ENCODE data around the gene FKBP4. TPM values are rescaled to one million over a fixed set of nuclear protein-coding genes. Genes with fewer than 3 reads are reported as not detected.

The FKBP4 gene
- total and polyA plus RNA-seq, 2 of the 13 experiments (the other 11 are each of a cell fraction or from before 2014, with no cell fraction given) = 25.7 to 66.1 TPM

- TF ChIP-seq, protein P1, sequence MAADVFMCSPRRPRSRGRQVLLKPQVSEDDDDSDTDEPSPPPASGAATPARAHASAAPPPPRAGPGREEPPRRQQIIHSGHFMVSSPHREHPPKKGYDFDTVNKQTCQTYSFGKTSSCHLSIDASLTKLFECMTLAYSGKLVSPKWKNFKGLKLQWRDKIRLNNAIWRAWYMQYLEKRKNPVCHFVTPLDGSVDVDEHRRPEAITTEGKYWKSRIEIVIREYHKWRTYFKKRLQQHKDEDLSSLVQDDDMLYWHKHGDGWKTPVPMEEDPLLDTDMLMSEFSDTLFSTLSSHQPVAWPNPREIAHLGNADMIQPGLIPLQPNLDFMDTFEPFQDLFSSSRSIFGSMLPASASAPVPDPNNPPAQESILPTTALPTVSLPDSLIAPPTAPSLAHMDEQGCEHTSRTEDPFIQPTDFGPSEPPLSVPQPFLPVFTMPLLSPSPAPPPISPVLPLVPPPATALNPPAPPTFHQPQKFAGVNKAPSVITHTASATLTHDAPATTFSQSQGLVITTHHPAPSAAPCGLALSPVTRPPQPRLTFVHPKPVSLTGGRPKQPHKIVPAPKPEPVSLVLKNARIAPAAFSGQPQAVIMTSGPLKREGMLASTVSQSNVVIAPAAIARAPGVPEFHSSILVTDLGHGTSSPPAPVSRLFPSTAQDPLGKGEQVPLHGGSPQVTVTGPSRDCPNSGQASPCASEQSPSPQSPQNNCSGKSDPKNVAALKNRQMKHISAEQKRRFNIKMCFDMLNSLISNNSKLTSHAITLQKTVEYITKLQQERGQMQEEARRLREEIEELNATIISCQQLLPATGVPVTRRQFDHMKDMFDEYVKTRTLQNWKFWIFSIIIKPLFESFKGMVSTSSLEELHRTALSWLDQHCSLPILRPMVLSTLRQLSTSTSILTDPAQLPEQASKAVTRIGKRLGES (CRISPR knock-in tag; IDR thresholded peaks at IDR 0.05; ENCODE audit: borderline replicate concordance) = 0 out of 2 replicates have a peak, but pooled peaks have one; percentile 47
- TF ChIP-seq STAT6 (CRISPR knock-in tag; IDR thresholded peaks at IDR 0.05; ENCODE audit: borderline replicate concordance) (no peak), NCOA5 (CRISPR knock-in tag; IDR thresholded peaks at IDR 0.05) (no peak), SUZ12 (IDR thresholded peaks at IDR 0.05; ENCODE audit: low read depth, low read length) (peak; percentile 46; the same call in 1 of the 2 replicates), SRSF4 (IDR thresholded peaks at IDR 0.05; ENCODE audit: low read depth, low read length, poor library complexity, severe bottlenecking) (no peak), SRF (IDR thresholded peaks at IDR 0.05; ENCODE audit: low read depth, low read length) (no peak), SMYD3 (CRISPR knock-in tag; IDR thresholded peaks at IDR 0.05) (no peak), ZNF234 (CRISPR knock-in tag; conservative IDR thresholded peaks at IDR 0.05) (no peak), ZNF17 (CRISPR knock-in tag; IDR thresholded peaks at IDR 0.05) (no peak), EHMT2 (IDR thresholded peaks at IDR 0.05; ENCODE audit: borderline replicate concordance, low read depth, low read length) (no peak), HOXA5 (CRISPR knock-in tag; IDR thresholded peaks at IDR 0.05) (0 out of 2 replicates have a peak, but pooled peaks have one; percentile 72), MXD3 (CRISPR knock-in tag; IDR thresholded peaks at IDR 0.05) (0 out of 2 replicates have a peak, but pooled peaks have one; percentile 41), TEAD2 (CRISPR knock-in tag; IDR thresholded peaks at IDR 0.05) (no peak), MAF1 (CRISPR knock-in tag; IDR thresholded peaks at IDR 0.05; ENCODE audit: borderline replicate concordance) (0 out of 2 replicates have a peak, but pooled peaks have one; percentile 37)
- TF ChIP-seq, protein P2, sequence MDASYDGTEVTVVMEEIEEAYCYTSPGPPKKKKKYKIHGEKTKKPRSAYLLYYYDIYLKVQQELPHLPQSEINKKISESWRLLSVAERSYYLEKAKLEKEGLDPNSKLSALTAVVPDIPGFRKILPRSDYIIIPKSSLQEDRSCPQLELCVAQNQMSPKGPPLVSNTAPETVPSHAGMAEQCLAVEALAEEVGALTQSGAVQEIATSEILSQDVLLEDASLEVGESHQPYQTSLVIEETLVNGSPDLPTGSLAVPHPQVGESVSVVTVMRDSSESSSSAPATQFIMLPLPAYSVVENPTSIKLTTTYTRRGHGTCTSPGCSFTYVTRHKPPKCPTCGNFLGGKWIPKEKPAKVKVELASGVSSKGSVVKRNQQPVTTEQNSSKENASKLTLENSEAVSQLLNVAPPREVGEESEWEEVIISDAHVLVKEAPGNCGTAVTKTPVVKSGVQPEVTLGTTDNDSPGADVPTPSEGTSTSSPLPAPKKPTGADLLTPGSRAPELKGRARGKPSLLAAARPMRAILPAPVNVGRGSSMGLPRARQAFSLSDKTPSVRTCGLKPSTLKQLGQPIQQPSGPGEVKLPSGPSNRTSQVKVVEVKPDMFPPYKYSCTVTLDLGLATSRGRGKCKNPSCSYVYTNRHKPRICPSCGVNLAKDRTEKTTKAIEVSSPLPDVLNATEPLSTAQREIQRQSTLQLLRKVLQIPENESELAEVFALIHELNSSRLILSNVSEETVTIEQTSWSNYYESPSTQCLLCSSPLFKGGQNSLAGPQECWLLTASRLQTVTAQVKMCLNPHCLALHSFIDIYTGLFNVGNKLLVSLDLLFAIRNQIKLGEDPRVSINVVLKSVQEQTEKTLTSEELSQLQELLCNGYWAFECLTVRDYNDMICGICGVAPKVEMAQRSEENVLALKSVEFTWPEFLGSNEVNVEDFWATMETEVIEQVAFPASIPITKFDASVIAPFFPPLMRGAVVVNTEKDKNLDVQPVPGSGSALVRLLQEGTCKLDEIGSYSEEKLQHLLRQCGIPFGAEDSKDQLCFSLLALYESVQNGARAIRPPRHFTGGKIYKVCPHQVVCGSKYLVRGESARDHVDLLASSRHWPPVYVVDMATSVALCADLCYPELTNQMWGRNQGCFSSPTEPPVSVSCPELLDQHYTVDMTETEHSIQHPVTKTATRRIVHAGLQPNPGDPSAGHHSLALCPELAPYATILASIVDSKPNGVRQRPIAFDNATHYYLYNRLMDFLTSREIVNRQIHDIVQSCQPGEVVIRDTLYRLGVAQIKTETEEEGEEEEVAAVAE (CRISPR knock-in tag; IDR thresholded peaks at IDR 0.05; ENCODE audit: borderline replicate concordance) = no peak
- TF ChIP-seq, protein P3, sequence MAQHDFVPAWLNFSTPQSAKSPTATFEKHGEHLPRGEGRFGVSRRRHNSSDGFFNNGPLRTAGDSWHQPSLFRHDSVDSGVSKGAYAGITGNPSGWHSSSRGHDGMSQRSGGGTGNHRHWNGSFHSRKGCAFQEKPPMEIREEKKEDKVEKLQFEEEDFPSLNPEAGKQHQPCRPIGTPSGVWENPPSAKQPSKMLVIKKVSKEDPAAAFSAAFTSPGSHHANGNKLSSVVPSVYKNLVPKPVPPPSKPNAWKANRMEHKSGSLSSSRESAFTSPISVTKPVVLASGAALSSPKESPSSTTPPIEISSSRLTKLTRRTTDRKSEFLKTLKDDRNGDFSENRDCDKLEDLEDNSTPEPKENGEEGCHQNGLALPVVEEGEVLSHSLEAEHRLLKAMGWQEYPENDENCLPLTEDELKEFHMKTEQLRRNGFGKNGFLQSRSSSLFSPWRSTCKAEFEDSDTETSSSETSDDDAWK (CRISPR knock-in tag; IDR thresholded peaks at IDR 0.05) = no peak
These were observed 769 bp downstream of the FKBP4 start (continued) for GRCh38 chr12:2795291-2796186.

Measured in HepG2 (cell line).